K562 (cell line): ENCODE results near the gene FOS. TPM values are rescaled to one million over a fixed set of nuclear protein-coding genes. Genes with fewer than 3 reads are reported as not detected.

Experiments used
- CBX5 ChIP-seq: IDR thresholded peaks from 2 replicates; pipeline ENCODE4 v1.6.1; 2014; ENCODE audit warnings: low read depth, borderline replicate concordance
- ETV1 ChIP-seq: fragments of 450-650 bp; conservative IDR thresholded peaks from 2 replicates; pipeline ENCODE4 v1.6.1; 2016; ENCODE audit warnings: missing genetic modification characterization, control low read depth, low read depth, missing compliant biosample characterization
- GTF2F1 ChIP-seq: IDR thresholded peaks from 2 replicates; pipeline ENCODE4 v1.6.1; 2011; ENCODE audit warnings: low read depth, low read length, improper control_type of control experiment
- HLTF ChIP-seq: fragments of 450-650 bp; IDR thresholded peaks from 2 replicates; pipeline ENCODE4 v1.6.1; 2016
- HNRNPLL ChIP-seq: fragments of 200-400 bp; formaldehyde crosslinking; IDR thresholded peaks from 2 replicates; pipeline ENCODE4 v1.6.1; 2017; ENCODE audit warnings: low read length, low read depth, mild to moderate bottlenecking; ENCODE audit not compliant: poor library complexity, severe bottlenecking
- HSF4 ChIP-seq: fragments of 250-450 bp; sonication (Bioruptor Pico); IDR thresholded peaks from 2 replicates; pipeline ENCODE4 v2.1.2; 2022; ENCODE audit warnings: mild to moderate bottlenecking, moderate library complexity, borderline replicate concordance
- MXI1 ChIP-seq: IDR thresholded peaks from 2 replicates; pipeline ENCODE4 v1.6.1; 2011; ENCODE audit warnings: low read depth, mild to moderate bottlenecking, improper control_type of control experiment, low read length
- NRF1 ChIP-seq, 2 experiments: fragments of 450-650 bp; IDR thresholded peaks in 1 of 2; conservative IDR thresholded peaks in 1 of 2; 2 replicates each; pipeline ENCODE4 v1.6.1; 2014; ENCODE audit warnings: mild to moderate bottlenecking in 2 of 2
- POLR2A ChIP-seq: fragments of 450-650 bp; conservative IDR thresholded peaks from 2 replicates; pipeline ENCODE4 v1.6.1; 2016
- RB1 ChIP-seq: fragments of 450-650 bp; IDR thresholded peaks from 2 replicates; pipeline ENCODE4 v1.6.1; 2017; ENCODE audit warnings: low read depth, mild to moderate bottlenecking
- SP2 ChIP-seq: IDR thresholded peaks from 2 replicates; pipeline ENCODE4 v1.6.1; 2011; ENCODE audit warnings: mild to moderate bottlenecking, low read depth, low read length, moderate library complexity; ENCODE audit not compliant: poor library complexity, severe bottlenecking; ENCODE audit errors: extremely low read depth
- SREBF1 ChIP-seq: fragments of 150-350 bp; IDR thresholded peaks from 2 replicates; pipeline ENCODE4 v1.6.1; 2014; ENCODE audit warnings: antibody characterized with exemption, low read depth, low read length, borderline replicate concordance
- SRSF1 ChIP-seq: fragments of 200-400 bp; formaldehyde crosslinking; IDR thresholded peaks from 2 replicates; pipeline ENCODE4 v1.6.1; 2017; ENCODE audit warnings: mild to moderate bottlenecking, low read depth, low read length, moderate library complexity
- SUPT5H ChIP-seq: fragments of 450-650 bp; IDR thresholded peaks from 2 replicates; pipeline ENCODE4 v1.6.1; 2016
- TAL1 ChIP-seq: fragments of 450-650 bp; IDR thresholded peaks from 2 replicates; pipeline ENCODE4 v1.6.1; 2016; ENCODE audit warnings: mild to moderate bottlenecking
- TBP ChIP-seq: optimal IDR thresholded peaks from 2 replicates; pipeline ENCODE3; 2011; ENCODE audit warnings: low read depth, low read length, improper control_type of control experiment
- ZNF165 ChIP-seq: fragments of 250-450 bp; sonication (Bioruptor Pico); IDR thresholded peaks from 2 replicates; pipeline ENCODE4 v1.4.0; 2020; ENCODE audit warnings: borderline replicate concordance
- ZNF217 ChIP-seq: sonication (generic); formaldehyde crosslinking; IDR thresholded peaks from 2 replicates; pipeline ENCODE4 v1.8.0; 2022; ENCODE audit warnings: mild to moderate bottlenecking, missing genetic modification reagents
- ZNF354B ChIP-seq: fragments of 250-450 bp; sonication (Bioruptor Pico); IDR thresholded peaks from 2 replicates; pipeline ENCODE4 v1.4.0; 2020
- ZNF384 ChIP-seq: IDR thresholded peaks from 2 replicates; pipeline ENCODE4 v1.6.1; 2012; ENCODE audit warnings: low read depth, low read length, improper control_type of control experiment
- ZNF431 ChIP-seq: sonication (generic); formaldehyde crosslinking; IDR thresholded peaks from 2 replicates; pipeline ENCODE4 v1.8.0; 2022; ENCODE audit warnings: mild to moderate bottlenecking, missing genetic modification reagents
- polyA plus RNA-seq, 8 experiments: library from polyadenylated mRNA; depleted of rRNA in 4 of 8; stranded (reverse) in 5 of 8; unstranded in 3 of 8; fragments of >200 nt; fragmentation: Nextera tagmentation in 2 of 8; fragmentation: Illumina TruSeq in 1 of 8; extraction: Ambion mirVana in 2 of 8; extraction: Trizol in 1 of 8; gene quantifications; 2 replicates each; pipeline versions ENCODE4 v1.2.1 to v1.2.3, GENCODE V29; 2011 to 2014; ENCODE audit warnings: inconsistent platforms in 1 of 8, missing spikeins in 1 of 8
- total RNA-seq, 7 experiments: library from RNA; depleted of rRNA in 6 of 7; stranded (reverse); fragments of >200 nt in 6 of 7; fragmentation: Illumina TruSeq in 2 of 7; extraction: Trizol in 2 of 7; gene quantifications; 2 replicates each; pipeline versions ENCODE4 v1.2.1 to v1.2.3, GENCODE V29; 2011 to 2021; ENCODE audit warnings: low replicate concordance in 1 of 7
- TF ChIP-seq, protein P1 (sequence below): fragments of 450-650 bp; formaldehyde crosslinking; conservative IDR thresholded peaks from 2 replicates; pipeline ENCODE4 v1.4.0; 2022; ENCODE audit warnings: mild to moderate bottlenecking, missing genetic modification characterization
- TF ChIP-seq, protein P2 (sequence below): fragments of 200-800 bp; sonication (Bioruptor generic); IDR thresholded peaks from 2 replicates; pipeline ENCODE4 v1.6.1; 2017; ENCODE audit warnings: missing genetic modification characterization, missing compliant biosample characterization
- TF ChIP-seq, protein P3 (sequence below): fragments of 250-450 bp; sonication (Bioruptor Pico); IDR thresholded peaks from 2 replicates; pipeline ENCODE4 v1.8.0; 2022; ENCODE audit warnings: inconsistent platforms, mild to moderate bottlenecking, moderate library complexity, borderline replicate concordance
- TF ChIP-seq, protein P4 (sequence below): fragments of 450-650 bp; IDR thresholded peaks from 2 replicates; pipeline ENCODE4 v1.6.1; 2016; ENCODE audit warnings: missing biosample characterization, missing genetic modification characterization

FOS gene
- total and polyA plus RNA-seq, 9 of the 15 experiments (the other 6 are each of a cell fraction or from before 2014, with no cell fraction given), result 0.54 to 13.8 (median 8.9) TPM

DNA sequence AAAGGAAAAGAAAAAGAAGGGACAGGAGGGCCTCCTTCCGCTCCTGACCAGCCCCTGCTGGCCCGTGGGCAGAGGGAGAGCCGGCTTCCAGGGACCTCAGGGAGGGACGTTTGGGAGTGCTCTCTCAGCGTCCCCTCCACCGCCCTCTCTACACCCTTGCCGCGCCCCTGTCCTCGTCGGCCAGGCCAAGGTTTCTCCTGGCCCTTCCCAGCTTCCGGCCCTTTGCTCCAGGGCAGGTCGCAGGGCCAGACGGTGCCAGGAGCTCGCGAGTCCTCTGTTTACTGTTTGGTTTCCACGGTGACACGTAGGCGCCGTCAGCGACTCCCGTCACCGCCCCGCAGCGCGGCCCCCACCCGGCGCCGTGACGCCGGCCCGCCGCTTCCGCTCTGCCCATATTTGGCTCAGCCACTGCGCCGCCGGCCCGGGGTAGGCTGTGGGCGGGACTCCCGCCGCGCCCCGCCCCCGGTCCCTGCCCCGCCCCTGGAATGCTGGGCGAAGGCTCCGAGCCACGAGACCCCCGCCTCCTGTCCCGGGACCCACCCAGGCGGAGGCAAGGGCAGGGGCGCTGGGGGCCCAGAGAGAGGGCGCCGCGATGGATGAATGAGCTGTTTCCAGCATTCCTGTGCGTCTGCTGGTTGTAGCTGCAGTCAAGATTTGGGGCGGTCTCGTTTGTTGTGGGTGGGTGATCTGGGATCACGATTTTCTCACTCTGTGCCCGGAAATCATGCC is 15.5 kb downstream of the FOS start (continued):
- TF ChIP-seq RB1 (0 out of 2 replicates have a peak, but pooled peaks have one; percentile 20), ZNF384 (peak; percentile 75; the same call in 1 of the 2 replicates), TAL1 (no peak), HNRNPLL (no peak), HLTF (no peak), POLR2A (peak; percentile 62), CBX5 (no peak), GTF2F1 (no peak), ZNF431 (CRISPR knock-in tag) (no peak), SREBF1 (no peak), SUPT5H (peak; percentile 38; the same call in 1 of the 2 replicates), SRSF1 (no peak), MXI1 (no peak), ETV1 (tag) (peak; percentile 79), ZNF217 (no peak), ZNF354B (CRISPR knock-in tag) (no peak), SP2 (no peak), TBP (no peak), HSF4 (CRISPR knock-in tag) (no peak), ZNF165 (CRISPR knock-in tag) (no peak), NRF1 (conservative IDR thresholded peaks at IDR 0.05 in 1 of 2, IDR thresholded peaks at IDR 0.05 in 1 of 2) (peak; percentile 48; a peak in 2 of 4 replicates)
- TF ChIP-seq, protein P1, sequence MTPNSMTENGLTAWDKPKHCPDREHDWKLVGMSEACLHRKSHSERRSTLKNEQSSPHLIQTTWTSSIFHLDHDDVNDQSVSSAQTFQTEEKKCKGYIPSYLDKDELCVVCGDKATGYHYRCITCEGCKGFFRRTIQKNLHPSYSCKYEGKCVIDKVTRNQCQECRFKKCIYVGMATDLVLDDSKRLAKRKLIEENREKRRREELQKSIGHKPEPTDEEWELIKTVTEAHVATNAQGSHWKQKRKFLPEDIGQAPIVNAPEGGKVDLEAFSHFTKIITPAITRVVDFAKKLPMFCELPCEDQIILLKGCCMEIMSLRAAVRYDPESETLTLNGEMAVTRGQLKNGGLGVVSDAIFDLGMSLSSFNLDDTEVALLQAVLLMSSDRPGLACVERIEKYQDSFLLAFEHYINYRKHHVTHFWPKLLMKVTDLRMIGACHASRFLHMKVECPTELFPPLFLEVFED (CRISPR knock-in tag), result no peak
- TF ChIP-seq, protein P2, sequence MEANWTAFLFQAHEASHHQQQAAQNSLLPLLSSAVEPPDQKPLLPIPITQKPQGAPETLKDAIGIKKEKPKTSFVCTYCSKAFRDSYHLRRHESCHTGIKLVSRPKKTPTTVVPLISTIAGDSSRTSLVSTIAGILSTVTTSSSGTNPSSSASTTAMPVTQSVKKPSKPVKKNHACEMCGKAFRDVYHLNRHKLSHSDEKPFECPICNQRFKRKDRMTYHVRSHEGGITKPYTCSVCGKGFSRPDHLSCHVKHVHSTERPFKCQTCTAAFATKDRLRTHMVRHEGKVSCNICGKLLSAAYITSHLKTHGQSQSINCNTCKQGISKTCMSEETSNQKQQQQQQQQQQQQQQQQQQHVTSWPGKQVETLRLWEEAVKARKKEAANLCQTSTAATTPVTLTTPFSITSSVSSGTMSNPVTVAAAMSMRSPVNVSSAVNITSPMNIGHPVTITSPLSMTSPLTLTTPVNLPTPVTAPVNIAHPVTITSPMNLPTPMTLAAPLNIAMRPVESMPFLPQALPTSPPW (CRISPR knock-in tag), result peak; percentile 93
- TF ChIP-seq, protein P3, sequence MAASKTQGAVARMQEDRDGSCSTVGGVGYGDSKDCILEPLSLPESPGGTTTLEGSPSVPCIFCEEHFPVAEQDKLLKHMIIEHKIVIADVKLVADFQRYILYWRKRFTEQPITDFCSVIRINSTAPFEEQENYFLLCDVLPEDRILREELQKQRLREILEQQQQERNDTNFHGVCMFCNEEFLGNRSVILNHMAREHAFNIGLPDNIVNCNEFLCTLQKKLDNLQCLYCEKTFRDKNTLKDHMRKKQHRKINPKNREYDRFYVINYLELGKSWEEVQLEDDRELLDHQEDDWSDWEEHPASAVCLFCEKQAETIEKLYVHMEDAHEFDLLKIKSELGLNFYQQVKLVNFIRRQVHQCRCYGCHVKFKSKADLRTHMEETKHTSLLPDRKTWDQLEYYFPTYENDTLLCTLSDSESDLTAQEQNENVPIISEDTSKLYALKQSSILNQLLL (CRISPR knock-in tag), result no peak
- TF ChIP-seq, protein P4, sequence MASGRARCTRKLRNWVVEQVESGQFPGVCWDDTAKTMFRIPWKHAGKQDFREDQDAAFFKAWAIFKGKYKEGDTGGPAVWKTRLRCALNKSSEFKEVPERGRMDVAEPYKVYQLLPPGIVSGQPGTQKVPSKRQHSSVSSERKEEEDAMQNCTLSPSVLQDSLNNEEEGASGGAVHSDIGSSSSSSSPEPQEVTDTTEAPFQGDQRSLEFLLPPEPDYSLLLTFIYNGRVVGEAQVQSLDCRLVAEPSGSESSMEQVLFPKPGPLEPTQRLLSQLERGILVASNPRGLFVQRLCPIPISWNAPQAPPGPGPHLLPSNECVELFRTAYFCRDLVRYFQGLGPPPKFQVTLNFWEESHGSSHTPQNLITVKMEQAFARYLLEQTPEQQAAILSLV (tag), result no peak
